ENCODE measurements around the gene NTNG2. TPM values are rescaled to one million over a fixed set of nuclear protein-coding genes. Genes with fewer than 3 reads are reported as not detected.

Gene NTNG2
- total RNA-seq, 2 donors from 2014 or later, result 0.59 to 1.3 TPM

GRCh38 chr9:132224645-132225044 lies 62.8 kb downstream of the NTNG2 start:
- intact Hi-C loops (cut with DNase I), result no loop called here
- no peak for DNase-seq
- H3K4me3 ChIP-seq, result no peak overlapping the region
- no peaks in the 10 kb centered on the region for H3K9me3 ChIP-seq
- H3K36me3 ChIP-seq, result no peaks in the 10 kb centered on the region
- H3K9ac ChIP-seq (ENCODE audit: low read depth in 2 of 2, low read length in 2 of 2), result no peak overlapping the region
- H3K27ac ChIP-seq, result no peak overlapping the region
- TF ChIP-seq CTCF (IDR thresholded peaks at IDR 0.05), result no peak
- H3K4me1 ChIP-seq, result no peaks in the 10 kb centered on the region
- H3K27me3 ChIP-seq, result peaks cover 3% of the 10 kb centered on the region

DNA sequence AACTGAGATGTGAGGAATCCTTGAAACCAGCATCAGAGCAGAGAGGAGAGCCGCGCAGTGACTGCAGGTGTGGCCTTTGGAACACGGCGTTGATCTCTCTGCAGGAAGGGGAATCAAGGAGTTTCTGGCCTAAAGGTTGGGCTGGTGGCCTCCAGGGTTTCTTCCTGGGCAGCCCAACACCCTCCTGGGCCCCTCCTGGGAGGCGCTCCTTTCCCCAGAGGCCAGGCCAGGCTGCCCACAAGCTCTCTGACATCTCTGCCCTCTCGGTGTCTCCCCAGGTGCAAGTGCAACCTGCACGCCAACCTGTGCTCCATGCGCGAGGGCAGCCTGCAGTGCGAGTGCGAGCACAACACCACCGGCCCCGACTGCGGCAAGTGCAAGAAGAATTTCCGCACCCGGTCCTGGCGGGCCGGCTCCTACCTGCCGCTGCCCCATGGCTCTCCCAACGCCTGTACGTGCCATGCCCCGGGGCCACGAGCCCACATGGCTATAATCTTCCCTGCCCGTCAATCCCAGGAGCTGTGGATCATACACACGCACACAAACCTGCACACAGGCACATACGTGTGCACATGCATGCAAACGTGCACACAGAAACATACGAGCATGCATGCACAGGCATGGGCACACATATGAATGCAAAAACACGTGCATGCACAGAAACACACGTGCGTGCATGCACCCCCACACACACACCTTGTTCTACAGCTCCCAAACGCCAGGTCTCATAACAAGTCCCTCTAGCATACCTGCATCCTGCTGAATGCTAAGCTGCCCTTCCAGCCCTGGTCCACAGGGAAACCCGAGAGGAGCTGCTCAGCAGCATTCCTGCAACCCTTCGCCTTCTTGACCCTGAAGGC lies 64.9 kb downstream of the NTNG2 start:
- Histone ChIP-seq H3K27ac (no peak overlapping the region), H3K27me3 (peaks cover 3% of the 10 kb centered on the region), H3K4me3 (no peak overlapping the region), H3K9me3 (no peaks in the 10 kb centered on the region), H3K9ac (ENCODE audit: low read depth in 2 of 2, low read length in 2 of 2) (no peak overlapping the region), H3K36me3 (no peaks in the 10 kb centered on the region), H3K4me1 (no peaks in the 10 kb centered on the region)
- no peak for TF ChIP-seq CTCF (IDR thresholded peaks at IDR 0.05)
- DNase-seq, result no peak
- intact Hi-C loops (cut with DNase I), result no loop called here

GRCh38 chr9:132228062-132228461 lies 66.2 kb downstream of the NTNG2 start:
- Histone ChIP-seq H3K27ac (no peak overlapping the region), H3K4me1 (no peaks in the 10 kb centered on the region), H3K4me3 (no peak overlapping the region), H3K27me3 (no peaks in the 10 kb centered on the region), H3K9ac (ENCODE audit: low read depth in 2 of 2, low read length in 2 of 2) (no peak overlapping the region), H3K9me3 (no peaks in the 10 kb centered on the region), H3K36me3 (no peaks in the 10 kb centered on the region)
- DNase-seq, result no peak
- intact Hi-C loops (cut with DNase I), result no loop called here
- no peak for TF ChIP-seq CTCF (IDR thresholded peaks at IDR 0.05)

DNA sequence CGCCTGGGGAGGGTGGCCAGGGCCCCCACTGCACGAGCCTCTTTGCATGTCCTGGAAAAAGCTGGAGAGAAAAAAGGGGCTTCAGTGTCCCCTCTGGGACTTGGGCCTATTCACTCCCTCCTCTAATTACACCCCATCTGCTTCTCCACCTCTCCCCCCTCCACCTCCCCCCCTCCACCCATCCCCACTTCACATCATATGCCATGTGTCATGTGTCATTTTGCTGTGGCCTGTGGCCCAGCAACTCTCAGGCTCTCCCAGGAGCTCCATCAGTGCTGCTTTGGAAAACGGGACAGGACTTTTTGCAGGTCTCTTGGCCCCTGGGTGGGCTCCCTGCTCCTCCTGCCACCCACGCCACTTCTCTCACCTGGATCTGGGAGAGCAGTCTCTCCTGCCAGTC lies 68.7 kb downstream of the NTNG2 start:
- no peak overlapping the region for H3K4me3 ChIP-seq
- no peak for DNase-seq
- no peak overlapping the region for H3K9ac ChIP-seq (ENCODE audit: low read depth in 2 of 2, low read length in 2 of 2)
- H3K27ac ChIP-seq, result no peak overlapping the region
- no peaks in the 10 kb centered on the region for H3K9me3 ChIP-seq
- TF ChIP-seq CTCF (IDR thresholded peaks at IDR 0.05), result no peak
- H3K27me3 ChIP-seq, result no peaks in the 10 kb centered on the region
- intact Hi-C loops (cut with DNase I), result no loop called here
- H3K4me1 ChIP-seq, result no peaks in the 10 kb centered on the region
- no peaks in the 10 kb centered on the region for H3K36me3 ChIP-seq

DNA sequence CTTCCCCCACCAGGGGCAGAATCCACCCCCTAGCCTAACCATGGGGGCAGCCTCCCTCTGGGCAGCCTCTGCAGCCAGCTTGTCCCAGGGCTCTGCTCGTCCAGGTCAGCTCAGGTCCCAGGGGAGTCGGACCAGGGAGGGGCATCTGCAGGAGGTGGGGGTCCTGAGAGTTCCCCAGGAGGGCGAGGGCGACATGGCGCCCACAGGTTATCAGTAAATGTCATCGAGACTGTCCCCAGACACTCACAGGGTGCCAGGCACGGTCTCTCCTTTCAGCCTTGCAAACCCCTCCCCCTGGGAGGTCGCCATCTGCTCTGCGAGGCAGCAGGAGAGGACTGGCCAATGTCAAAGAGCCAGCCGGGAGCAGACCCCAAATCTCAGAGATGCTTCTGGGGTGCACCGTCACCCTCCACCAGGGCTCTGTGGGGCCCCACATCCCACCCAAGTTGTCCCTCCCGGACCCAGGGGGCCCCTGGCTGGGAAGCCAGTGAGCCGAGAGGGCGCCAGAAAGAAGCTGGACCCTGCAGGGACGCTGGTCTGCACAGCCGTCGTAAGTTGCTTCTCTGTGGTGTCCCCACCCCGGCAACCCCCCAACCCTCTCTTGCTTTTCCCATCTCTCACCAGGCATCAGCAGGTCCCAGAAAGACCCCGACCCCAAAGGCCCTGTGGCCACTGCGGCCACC lies 69.3 kb downstream of the NTNG2 start:
- no peak overlapping the region for H3K9ac ChIP-seq (ENCODE audit: low read depth in 2 of 2, low read length in 2 of 2)
- TF ChIP-seq CTCF (IDR thresholded peaks at IDR 0.05), result no peak
- no peaks in the 10 kb centered on the region for H3K9me3 ChIP-seq
- intact Hi-C loops (cut with DNase I), result no loop called here
- no peaks in the 10 kb centered on the region for H3K27me3 ChIP-seq
- H3K4me1 ChIP-seq, result no peaks in the 10 kb centered on the region
- no peak for DNase-seq
- no peaks in the 10 kb centered on the region for H3K36me3 ChIP-seq
- no peak overlapping the region for H3K27ac ChIP-seq
- H3K4me3 ChIP-seq, result no peak overlapping the region
